K562 (cell line): ENCODE measurements around the gene HMX1. TPM values are rescaled to one million over a fixed set of nuclear protein-coding genes. Genes with fewer than 3 reads are reported as not detected.

ENCODE experiments used
- ATAC-seq: fragments of 200-7000 bp; cut with Tn5 transposase; 3 replicates; pipeline ENCODE4 v1.9.1; 2020; ENCODE audit warnings: moderate library complexity
- BruUV-seq: library from RNA; stranded (reverse); fragments of 400-500 nt; replicated peaks from 2 replicates; lab custom pipeline; 2021; lab: Mats Ljungman, UMichigan
- CTCF ChIA-PET: fragments of 300-600 bp; formaldehyde crosslinking; extraction: SDS; loops from one replicate; lab custom pipeline; 2021; ENCODE audit warnings: low intra/inter-chr PET ratio; lab: Yijun Ruan, JAX
- POLR2A ChIA-PET: fragments of 300-600, 350-650 bp; sonication (Branson Sonifier 250); formaldehyde crosslinking; extraction: SDS; loops from one replicate; lab custom pipeline; 2021; ENCODE audit warnings: antibody characterized with exemption, inconsistent platforms; lab: Yijun Ruan, JAX
- DNase-seq, 4 experiments: peaks; one replicate each; pipeline versions ENCODE4 v3.0.0 to v3.0.0-alpha.2; 2011 to 2018; ENCODE audit warnings: low spot score in 3 of 4, mixed read lengths in 3 of 4; ENCODE audit errors: extremely low read depth in 1 of 4
- FAIRE-seq: peaks from 2 replicates; lab custom pipeline; 2011; peaks lifted over from hg19 to GRCh38; lab: Jason Lieb, UNC
- H2AFZ ChIP-seq: 2 replicates; pipeline ENCODE4 v1.6.0; 2011; ENCODE audit warnings: low read depth, low read length, control low read depth, inconsistent platforms
- H3K27ac ChIP-seq: fragments of 200-600 bp; 3 replicates; pipeline ENCODE4 v1.8.0; 2011; ENCODE audit warnings: low read depth, mild to moderate bottlenecking, control low read depth, inconsistent platforms, low read length, moderate library complexity, mixed read lengths; ENCODE audit errors: extremely low read depth
- H3K27me3 ChIP-seq, 2 experiments: fragments of 300-600 bp in 1 of 2; 2 replicates in 1 of 2; 3 replicates in 1 of 2; pipeline versions ENCODE4 v1.6.0 to v1.8.0; 2011; ENCODE audit warnings: inconsistent platforms in 2 of 2, low read length in 2 of 2, mild to moderate bottlenecking in 1 of 2, mixed read lengths in 1 of 2, moderate library complexity in 1 of 2; ENCODE audit not compliant: control insufficient read depth in 2 of 2, insufficient read depth in 2 of 2
- H3K36me3 ChIP-seq: fragments of 300-600 bp; 3 replicates; pipeline ENCODE4 v1.8.0; 2011; ENCODE audit warnings: mild to moderate bottlenecking, low read length, inconsistent platforms; ENCODE audit not compliant: control insufficient read depth, insufficient read depth
- H3K4me1 ChIP-seq, 2 experiments: fragments of 200-600 bp in 1 of 2; replicated peaks in 1 of 2; 2 replicates in 1 of 2; 3 replicates in 1 of 2; pipeline versions ENCODE4 v1.5.1 to v1.8.0; 2011; ENCODE audit warnings: inconsistent platforms in 2 of 2, low read length in 2 of 2, mild to moderate bottlenecking in 1 of 2, mixed read lengths in 1 of 2, moderate library complexity in 1 of 2; ENCODE audit not compliant: control insufficient read depth in 2 of 2, insufficient read depth in 2 of 2
- H3K4me2 ChIP-seq: 2 replicates; pipeline ENCODE4 v1.6.1; 2011; ENCODE audit warnings: low read length, control low read depth, inconsistent platforms, mixed read lengths; ENCODE audit not compliant: insufficient read depth
- H3K4me3 ChIP-seq: fragments of 200-600 bp; sonication (generic), shearing (Covaris generic); 2 replicates; pipeline ENCODE4 v1.5.1; 2016; ENCODE audit warnings: control low read depth, inconsistent platforms
- H3K79me2 ChIP-seq: fragments of 200-600 bp; 3 replicates; pipeline ENCODE4 v1.8.0; 2011; ENCODE audit warnings: low read length, inconsistent platforms; ENCODE audit not compliant: control insufficient read depth, insufficient read depth
- H3K9ac ChIP-seq, 2 experiments: 2 replicates each; pipeline versions ENCODE4 v1.6.0 to v1.6.1; 2011; ENCODE audit warnings: low read depth in 2 of 2, low read length in 2 of 2, control low read depth in 1 of 2, inconsistent platforms in 1 of 2, mild to moderate bottlenecking in 1 of 2, mixed read lengths in 1 of 2; ENCODE audit not compliant: insufficient read depth in 1 of 2
- H3K9me1 ChIP-seq: one replicate; pipeline ENCODE4 v1.6.0; 2011; ENCODE audit warnings: inconsistent platforms, mild to moderate bottlenecking, low read length, moderate library complexity; ENCODE audit not compliant: control insufficient read depth, insufficient read depth
- H3K9me3 ChIP-seq: replicated peaks from 2 replicates; pipeline ENCODE4 v1.5.1; 2011; ENCODE audit warnings: low read depth, low read length, inconsistent platforms; ENCODE audit not compliant: control insufficient read depth, insufficient read depth
- H4K20me1 ChIP-seq: replicated peaks from 2 replicates; pipeline ENCODE4 v1.6.1; 2011; ENCODE audit warnings: low read length, inconsistent platforms, mixed read lengths; ENCODE audit not compliant: control insufficient read depth, insufficient read depth
- CREB1 ChIP-seq, 2 experiments: sonication (generic) in 1 of 2; formaldehyde crosslinking in 1 of 2; IDR thresholded peaks; 2 replicates each; pipeline versions ENCODE4 v1.6.1 to v1.8.0; 2012 to 2022; ENCODE audit warnings: inconsistent platforms in 1 of 2, mild to moderate bottlenecking in 1 of 2, missing genetic modification reagents in 1 of 2, moderate library complexity in 1 of 2
- FOXK1 ChIP-seq: sonication (generic); formaldehyde crosslinking; IDR thresholded peaks from 2 replicates; pipeline ENCODE4 v1.8.0; 2022; ENCODE audit warnings: missing genetic modification reagents, mild to moderate bottlenecking, borderline replicate concordance
- L3MBTL2 ChIP-seq: fragments of 450-650 bp; IDR thresholded peaks from 2 replicates; pipeline ENCODE4 v1.6.1; 2016; ENCODE audit warnings: mild to moderate bottlenecking, moderate library complexity
- NCOA4 ChIP-seq: fragments of 450-650 bp; IDR thresholded peaks from 2 replicates; pipeline ENCODE4 v1.6.1; 2018; ENCODE audit warnings: mild to moderate bottlenecking; ENCODE audit not compliant: partially characterized antibody
- POLR2AphosphoS2 ChIP-seq: IDR thresholded peaks from 2 replicates; pipeline ENCODE4 v1.6.1; 2012; ENCODE audit warnings: low read length, improper control_type of control experiment
- POLR2B ChIP-seq: fragments of 450-650 bp; IDR thresholded peaks from 2 replicates; pipeline ENCODE4 v1.6.1; 2018; ENCODE audit warnings: low read depth; ENCODE audit not compliant: partially characterized antibody
- PRPF4 ChIP-seq: fragments of 200-400 bp; formaldehyde crosslinking; IDR thresholded peaks from one replicate; pipeline ENCODE4 v1.6.1; 2017; ENCODE audit warnings: low read length, low read depth, mild to moderate bottlenecking; ENCODE audit not compliant: insufficient read depth, poor library complexity, severe bottlenecking
- THRAP3 ChIP-seq: fragments of 450-650 bp; IDR thresholded peaks from 2 replicates; pipeline ENCODE4 v1.6.1; 2016; ENCODE audit warnings: mild to moderate bottlenecking, inconsistent platforms, borderline replicate concordance
- ZC3H11A ChIP-seq: IDR thresholded peaks from 2 replicates; pipeline ENCODE4 v1.6.1; 2012; ENCODE audit warnings: low read depth, low read length, improper control_type of control experiment
- ZNF586 ChIP-seq: fragments of 450-650 bp; formaldehyde crosslinking; conservative IDR thresholded peaks from 2 replicates; pipeline ENCODE4 v1.4.0; 2020; ENCODE audit warnings: mild to moderate bottlenecking, moderate library complexity
- ZNF699 ChIP-seq: fragments of 250-450 bp; sonication (Bioruptor Pico); IDR thresholded peaks from 2 replicates; pipeline ENCODE4 v1.8.0; 2021; ENCODE audit warnings: mild to moderate bottlenecking, moderate library complexity; ENCODE audit not compliant: insufficient replicate concordance
- ZNF764 ChIP-seq: fragments of 250-450 bp; sonication (Bioruptor Pico); IDR thresholded peaks from 2 replicates; pipeline ENCODE4 v1.4.0; 2020; ENCODE audit warnings: low read depth, mild to moderate bottlenecking, moderate library complexity
- WGBS: fragments of 100-300 bp; shearing (Covaris generic); methylation state at CpG from one replicate; pipeline ENCODE4 v1.1.6; 2016; ENCODE audit warnings: low coverage, mixed read lengths; ENCODE audit not compliant: insufficient coverage; ENCODE audit errors: missing lambda C conversion rate; 5-methylcytosine and 5-hydroxymethylcytosine counted together
- in situ Hi-C: fragments of 300-500 bp; cut with MboI; formaldehyde crosslinking; loops from 4 replicates; pipeline ENCODE4 v1.15.0; 2018; ENCODE audit warnings: inconsistent platforms, mixed read lengths
- intact Hi-C: fragments of 100-400 bp; cut with micrococcal nuclease; formaldehyde crosslinking; loops from 2 replicates; pipeline ENCODE4 v1.14.2; 2022
- polyA plus RNA-seq, 8 experiments: library from polyadenylated mRNA; depleted of rRNA in 4 of 8; stranded (reverse) in 5 of 8; unstranded in 3 of 8; fragments of >200 nt; fragmentation: Nextera tagmentation in 2 of 8; fragmentation: Illumina TruSeq in 1 of 8; extraction: Ambion mirVana in 2 of 8; extraction: Trizol in 1 of 8; gene quantifications; 2 replicates each; pipeline versions ENCODE4 v1.2.1 to v1.2.3, GENCODE V29; 2011 to 2014; ENCODE audit warnings: inconsistent platforms in 1 of 8, missing spikeins in 1 of 8
- total RNA-seq, 7 experiments: library from RNA; depleted of rRNA in 6 of 7; stranded (reverse); fragments of >200 nt in 6 of 7; fragmentation: Illumina TruSeq in 2 of 7; extraction: Trizol in 2 of 7; gene quantifications; 2 replicates each; pipeline versions ENCODE4 v1.2.1 to v1.2.3, GENCODE V29; 2011 to 2021; ENCODE audit warnings: low replicate concordance in 1 of 7
- TF ChIP-seq, protein P1 (sequence below): fragments of 250-450 bp; sonication (Bioruptor Pico); IDR thresholded peaks from 2 replicates; pipeline ENCODE4 v1.5.0; 2021; ENCODE audit warnings: mild to moderate bottlenecking, borderline replicate concordance
- TF ChIP-seq, protein P2 (sequence below): fragments of 450-650 bp; IDR thresholded peaks from 2 replicates; pipeline ENCODE4 v1.6.1; 2016; ENCODE audit warnings: antibody characterized with exemption
- TF ChIP-seq, protein P3 (sequence below): fragments of 450-650 bp; formaldehyde crosslinking; IDR thresholded peaks from 2 replicates; pipeline ENCODE4 v1.4.0; 2022; ENCODE audit warnings: mild to moderate bottlenecking, moderate library complexity

Gene HMX1
- total and polyA plus RNA-seq, 9 of the 15 experiments (the other 6 are each of a cell fraction or from before 2014, with no cell fraction given): not detected

DNA sequence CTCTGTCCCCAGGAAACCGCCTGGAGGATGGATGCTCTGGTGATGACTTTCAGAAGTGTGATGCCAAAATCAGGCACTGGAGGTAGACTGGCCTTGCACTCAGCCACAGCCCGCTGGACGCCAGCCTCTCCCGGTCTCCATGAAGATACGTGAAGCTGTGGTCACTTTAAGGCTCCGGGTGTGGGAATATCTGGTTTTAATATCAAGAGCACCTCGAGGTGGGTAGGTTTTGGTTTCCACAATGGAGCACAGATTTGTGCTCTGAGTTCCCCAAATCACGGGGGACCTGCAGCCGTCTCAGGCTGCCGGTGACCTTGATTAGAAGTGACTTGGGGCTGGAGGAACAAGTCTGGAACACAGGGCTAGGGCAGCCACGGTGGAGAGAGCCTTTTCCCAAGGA lies 6.8 kb upstream of the HMX1 start:
- TF ChIP-seq PRPF4: no peak
- TF ChIP-seq, protein P1, sequence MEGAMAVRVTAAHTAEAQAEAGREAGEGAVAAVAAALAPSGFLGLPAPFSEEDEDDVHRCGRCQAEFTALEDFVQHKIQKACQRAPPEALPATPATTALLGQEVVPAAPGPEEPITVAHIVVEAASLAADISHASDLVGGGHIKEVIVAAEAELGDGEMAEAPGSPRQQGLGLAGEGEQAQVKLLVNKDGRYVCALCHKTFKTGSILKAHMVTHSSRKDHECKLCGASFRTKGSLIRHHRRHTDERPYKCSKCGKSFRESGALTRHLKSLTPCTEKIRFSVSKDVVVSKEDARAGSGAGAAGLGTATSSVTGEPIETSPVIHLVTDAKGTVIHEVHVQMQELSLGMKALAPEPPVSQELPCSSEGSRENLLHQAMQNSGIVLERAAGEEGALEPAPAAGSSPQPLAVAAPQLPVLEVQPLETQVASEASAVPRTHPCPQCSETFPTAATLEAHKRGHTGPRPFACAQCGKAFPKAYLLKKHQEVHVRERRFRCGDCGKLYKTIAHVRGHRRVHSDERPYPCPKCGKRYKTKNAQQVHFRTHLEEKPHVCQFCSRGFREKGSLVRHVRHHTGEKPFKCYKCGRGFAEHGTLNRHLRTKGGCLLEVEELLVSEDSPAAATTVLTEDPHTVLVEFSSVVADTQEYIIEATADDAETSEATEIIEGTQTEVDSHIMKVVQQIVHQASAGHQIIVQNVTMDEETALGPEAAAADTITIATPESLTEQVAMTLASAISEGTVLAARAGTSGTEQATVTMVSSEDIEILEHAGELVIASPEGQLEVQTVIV (CRISPR knock-in tag): no peak
- no peak for TF ChIP-seq ZNF764 (CRISPR knock-in tag)
- no peak for TF ChIP-seq L3MBTL2
- TF ChIP-seq, protein P2, sequence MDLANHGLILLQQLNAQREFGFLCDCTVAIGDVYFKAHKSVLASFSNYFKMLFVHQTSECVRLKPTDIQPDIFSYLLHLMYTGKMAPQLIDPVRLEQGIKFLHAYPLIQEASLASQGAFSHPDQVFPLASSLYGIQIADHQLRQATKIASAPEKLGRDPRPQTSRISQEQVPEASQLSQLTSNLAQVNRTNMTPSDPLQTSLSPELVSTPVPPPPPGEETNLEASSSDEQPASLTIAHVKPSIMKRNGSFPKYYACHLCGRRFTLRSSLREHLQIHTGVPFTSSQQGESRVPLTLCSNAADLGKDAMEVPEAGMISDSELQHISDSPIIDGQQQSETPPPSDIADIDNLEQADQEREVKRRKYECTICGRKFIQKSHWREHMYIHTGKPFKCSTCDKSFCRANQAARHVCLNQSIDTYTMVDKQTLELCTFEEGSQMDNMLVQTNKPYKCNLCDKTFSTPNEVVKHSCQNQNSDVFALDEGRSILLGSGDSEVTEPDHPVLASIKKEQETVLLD: no peak
- no peak for TF ChIP-seq FOXK1 (CRISPR knock-in tag)
- no peak for TF ChIP-seq CREB1 (IDR thresholded peaks at IDR 0.05)
- TF ChIP-seq CREB1 (CRISPR knock-in tag; IDR thresholded peaks at IDR 0.05): no peak
- TF ChIP-seq, protein P3, sequence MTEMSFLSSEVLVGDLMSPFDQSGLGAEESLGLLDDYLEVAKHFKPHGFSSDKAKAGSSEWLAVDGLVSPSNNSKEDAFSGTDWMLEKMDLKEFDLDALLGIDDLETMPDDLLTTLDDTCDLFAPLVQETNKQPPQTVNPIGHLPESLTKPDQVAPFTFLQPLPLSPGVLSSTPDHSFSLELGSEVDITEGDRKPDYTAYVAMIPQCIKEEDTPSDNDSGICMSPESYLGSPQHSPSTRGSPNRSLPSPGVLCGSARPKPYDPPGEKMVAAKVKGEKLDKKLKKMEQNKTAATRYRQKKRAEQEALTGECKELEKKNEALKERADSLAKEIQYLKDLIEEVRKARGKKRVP (CRISPR knock-in tag): no peak
- TF ChIP-seq ZNF586 (CRISPR knock-in tag): no peak
- TF ChIP-seq ZC3H11A: no peak
- TF ChIP-seq THRAP3: no peak
- no peak for TF ChIP-seq POLR2B
- TF ChIP-seq ZNF699 (CRISPR knock-in tag): no peak
- TF ChIP-seq POLR2AphosphoS2: no peak
- no peak for TF ChIP-seq NCOA4
- H3K27me3 ChIP-seq: peaks cover 0 to 49% of the 10 kb centered on the region in 2 experiments; a peak in 2 of 5 replicates
- no TSS peak for BruUV-seq
- no peak overlapping the region for H3K27ac ChIP-seq
- no peak overlapping the region for H3K4me3 ChIP-seq
- 2% methylated on average over 11 of the region's 11 CpGs for WGBS
- CTCF ChIA-PET: no interaction called here
- FAIRE-seq: no peak
- in situ Hi-C loops (no loop called here), intact Hi-C loops (no loop called here)
- no peaks in the 10 kb centered on the region for H3K9me1 ChIP-seq
- DNase-seq: no peak
- no peak overlapping the region for H3K9ac ChIP-seq
- H3K36me3 ChIP-seq: no peaks in the 10 kb centered on the region
- no peaks in the 10 kb centered on the region; the same call in 1 of the 2 replicates for H4K20me1 ChIP-seq
- H3K4me2 ChIP-seq: no peak overlapping the region
- no peaks in the 10 kb centered on the region for H3K9me3 ChIP-seq
- no peak overlapping the region for H2AFZ ChIP-seq
- H3K4me1 ChIP-seq: no peaks in the 10 kb centered on the region
- H3K79me2 ChIP-seq: no peaks in the 10 kb centered on the region
- POLR2A ChIA-PET: no interaction called here
- no peak for ATAC-seq
